HFFc6 (cell line): ENCODE results near the gene PHACTR4. TPM values are rescaled to one million over a fixed set of nuclear protein-coding genes. Genes with fewer than 3 reads are reported as not detected.
A peak's percentile ranks its signal among the peaks of the same experiment; 100 is the strongest.

ENCODE experiments used
- DNase-seq: peaks from one replicate; pipeline ENCODE4 v3.0.0-alpha.2; 2018
- H3K27ac Mint-ChIP-seq: 2 replicates; pipeline ENCODE4 v1.8.0; 2020; ENCODE audit warnings: mild to moderate bottlenecking, mixed read lengths
- H3K27me3 Mint-ChIP-seq: 2 replicates; pipeline ENCODE4 v1.8.0; 2021; ENCODE audit warnings: mild to moderate bottlenecking, moderate library complexity, mixed read lengths; ENCODE audit not compliant: insufficient read depth
- H3K36me3 Mint-ChIP-seq: 2 replicates; pipeline ENCODE4 v1.8.0; 2021; ENCODE audit warnings: low read depth, mixed read lengths
- H3K4me1 Mint-ChIP-seq: 2 replicates; pipeline ENCODE4 v1.8.0; 2020; ENCODE audit warnings: low read depth, mixed read lengths
- H3K4me3 Mint-ChIP-seq: 2 replicates; pipeline ENCODE4 v1.8.0; 2020; ENCODE audit warnings: mild to moderate bottlenecking, moderate library complexity, mixed read lengths
- H3K9me3 Mint-ChIP-seq: 2 replicates; pipeline ENCODE4 v1.8.0; 2020; ENCODE audit warnings: mild to moderate bottlenecking, mixed read lengths
- total RNA-seq, 6 experiments: library from RNA; stranded (reverse); fragmentation: NEBNext Ultra II Directional; extraction: Animal tissue kit (Norgen Biotek cat#: 25700); gene quantifications; 2 replicates in 1 of 6; 3 replicates in 5 of 6; pipeline ENCODE4 v1.2.3, GENCODE V29; 2021
- TF ChIP-seq, protein P1 (sequence below): fragments of 200-600 bp; sonication (generic); IDR thresholded peaks from 2 replicates; pipeline ENCODE4 v1.5.0; 2021; ENCODE audit warnings: antibody characterized with exemption, mild to moderate bottlenecking

The PHACTR4 gene
- total RNA-seq, 6 experiments from 2014 or later, result 19.9 to 24.4 (median 23.8) TPM

DNA sequence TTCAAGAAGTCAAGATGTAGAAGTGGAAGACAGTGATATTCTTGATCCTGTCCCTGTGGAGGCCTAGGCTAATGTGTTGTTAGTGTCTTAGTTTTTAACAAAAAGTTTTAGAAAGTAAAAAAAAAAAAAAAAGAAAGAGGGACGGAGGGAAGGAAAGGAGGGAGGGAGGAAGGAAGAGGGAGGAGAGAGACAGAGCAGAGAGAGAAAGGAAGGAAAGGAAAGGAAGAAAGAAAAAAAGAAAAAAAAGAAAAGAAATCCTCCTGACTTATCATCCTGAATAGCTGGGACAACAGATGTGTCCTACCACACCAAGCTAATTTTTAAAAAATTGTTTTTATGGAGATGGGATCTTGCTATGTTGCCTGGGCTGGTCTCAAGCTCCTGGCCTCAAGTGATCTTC, 24.6 kb downstream of the PHACTR4 start:
- H3K4me3 Mint-ChIP-seq, result no peak overlapping the region
- H3K27me3 Mint-ChIP-seq, result no peaks in the 10 kb centered on the region

DNA sequence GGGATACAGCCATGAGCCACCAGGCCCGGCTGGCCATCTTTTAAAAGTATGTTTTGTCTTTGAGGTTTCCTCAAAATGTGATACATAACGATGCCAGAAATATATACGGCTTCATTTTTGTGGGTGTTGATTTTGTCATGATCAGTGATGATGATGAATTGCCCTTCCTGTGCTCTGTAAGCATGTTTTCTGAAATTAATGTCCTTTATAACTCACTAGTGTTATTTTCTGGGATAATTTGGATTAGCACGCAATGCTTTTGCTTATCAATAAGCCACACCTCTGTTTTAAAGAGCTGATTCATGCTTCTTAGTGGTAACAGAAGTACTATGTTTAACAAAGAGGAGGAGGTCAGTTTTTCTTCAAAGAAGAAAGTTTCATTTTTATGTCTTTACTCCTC, 25.6 kb downstream of the PHACTR4 start:
- TF ChIP-seq, protein P1, sequence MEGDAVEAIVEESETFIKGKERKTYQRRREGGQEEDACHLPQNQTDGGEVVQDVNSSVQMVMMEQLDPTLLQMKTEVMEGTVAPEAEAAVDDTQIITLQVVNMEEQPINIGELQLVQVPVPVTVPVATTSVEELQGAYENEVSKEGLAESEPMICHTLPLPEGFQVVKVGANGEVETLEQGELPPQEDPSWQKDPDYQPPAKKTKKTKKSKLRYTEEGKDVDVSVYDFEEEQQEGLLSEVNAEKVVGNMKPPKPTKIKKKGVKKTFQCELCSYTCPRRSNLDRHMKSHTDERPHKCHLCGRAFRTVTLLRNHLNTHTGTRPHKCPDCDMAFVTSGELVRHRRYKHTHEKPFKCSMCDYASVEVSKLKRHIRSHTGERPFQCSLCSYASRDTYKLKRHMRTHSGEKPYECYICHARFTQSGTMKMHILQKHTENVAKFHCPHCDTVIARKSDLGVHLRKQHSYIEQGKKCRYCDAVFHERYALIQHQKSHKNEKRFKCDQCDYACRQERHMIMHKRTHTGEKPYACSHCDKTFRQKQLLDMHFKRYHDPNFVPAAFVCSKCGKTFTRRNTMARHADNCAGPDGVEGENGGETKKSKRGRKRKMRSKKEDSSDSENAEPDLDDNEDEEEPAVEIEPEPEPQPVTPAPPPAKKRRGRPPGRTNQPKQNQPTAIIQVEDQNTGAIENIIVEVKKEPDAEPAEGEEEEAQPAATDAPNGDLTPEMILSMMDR, result no peak
- no peak overlapping the region for H3K4me3 Mint-ChIP-seq

More for the DNA sequence above, 24.6 kb downstream of the PHACTR4 start:
- Mint-ChIP-seq H3K27ac (no peak overlapping the region; the same call in 1 of the 2 replicates), H3K4me1 (peaks cover 21% of the 10 kb centered on the region), H3K36me3 (peaks cover under 1% of the 10 kb centered on the region; the same call in 1 of the 2 replicates), H3K9me3 (no peaks in the 10 kb centered on the region)
- TF ChIP-seq, protein P1, result no peak
- DNase-seq, result no peak

DNA sequence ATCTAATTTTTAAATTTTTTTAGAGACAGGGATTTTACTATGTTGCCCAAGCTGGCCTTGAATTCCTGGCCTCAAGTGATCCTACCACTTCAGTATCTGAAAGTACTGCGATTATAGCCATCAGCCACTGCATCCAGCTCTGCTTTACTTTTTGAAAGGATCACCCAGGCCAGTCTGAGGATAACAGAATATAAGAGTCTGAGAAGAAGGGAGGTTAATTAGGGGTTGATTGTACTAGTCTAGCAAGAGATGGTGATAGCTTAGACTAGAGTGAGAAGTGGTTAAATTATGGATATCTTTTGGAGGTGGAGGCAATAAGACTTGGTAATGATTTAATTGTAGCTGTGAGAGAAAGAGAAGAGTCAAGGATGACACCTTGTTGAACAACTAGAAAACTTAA, 32.2 kb downstream of the PHACTR4 start:
- TF ChIP-seq, protein P1, result no peak
- no peak for DNase-seq
- Mint-ChIP-seq H3K27me3 (no peaks in the 10 kb centered on the region), H3K27ac (no peak overlapping the region), H3K36me3 (no peaks in the 10 kb centered on the region), H3K4me1 (peaks cover 11% of the 10 kb centered on the region; the same call in 1 of the 2 replicates), H3K9me3 (no peaks in the 10 kb centered on the region), H3K4me3 (no peak overlapping the region)

More for the DNA sequence above, 25.6 kb downstream of the PHACTR4 start:
- no peaks in the 10 kb centered on the region for H3K27me3 Mint-ChIP-seq
- peaks cover 26% of the 10 kb centered on the region for H3K4me1 Mint-ChIP-seq
- no peaks in the 10 kb centered on the region for H3K36me3 Mint-ChIP-seq
- no peak overlapping the region for H3K27ac Mint-ChIP-seq
- no peaks in the 10 kb centered on the region for H3K9me3 Mint-ChIP-seq
- DNase-seq, result no peak

DNA sequence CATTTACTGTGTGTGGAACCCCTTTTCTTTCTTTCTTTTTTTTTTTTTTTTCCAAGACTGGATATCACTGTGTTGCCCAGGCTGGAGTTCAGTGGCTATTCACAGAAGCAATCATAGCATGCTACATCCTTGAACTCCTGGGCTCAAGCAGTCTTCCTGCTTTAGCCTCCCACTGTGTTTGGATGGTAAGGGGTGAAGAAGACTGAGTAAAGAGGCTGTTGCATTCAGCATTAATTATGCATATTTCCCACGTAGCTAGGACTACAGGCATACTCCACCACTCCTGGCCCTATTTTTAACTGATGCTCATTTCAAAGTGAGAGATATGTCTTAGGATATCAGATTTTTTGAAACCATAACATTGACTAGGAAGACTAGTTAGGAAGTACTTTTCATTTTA, 39.5 kb downstream of the PHACTR4 start:
- TF ChIP-seq, protein P1, result no peak
- H3K36me3 Mint-ChIP-seq, result no peaks in the 10 kb centered on the region
- H3K9me3 Mint-ChIP-seq, result no peaks in the 10 kb centered on the region
- no peak for DNase-seq
- H3K4me3 Mint-ChIP-seq, result no peak overlapping the region
- H3K27me3 Mint-ChIP-seq, result no peaks in the 10 kb centered on the region
- no peak overlapping the region for H3K27ac Mint-ChIP-seq
- H3K4me1 Mint-ChIP-seq, result peaks cover 12% of the 10 kb centered on the region; the same call in 1 of the 2 replicates

DNA sequence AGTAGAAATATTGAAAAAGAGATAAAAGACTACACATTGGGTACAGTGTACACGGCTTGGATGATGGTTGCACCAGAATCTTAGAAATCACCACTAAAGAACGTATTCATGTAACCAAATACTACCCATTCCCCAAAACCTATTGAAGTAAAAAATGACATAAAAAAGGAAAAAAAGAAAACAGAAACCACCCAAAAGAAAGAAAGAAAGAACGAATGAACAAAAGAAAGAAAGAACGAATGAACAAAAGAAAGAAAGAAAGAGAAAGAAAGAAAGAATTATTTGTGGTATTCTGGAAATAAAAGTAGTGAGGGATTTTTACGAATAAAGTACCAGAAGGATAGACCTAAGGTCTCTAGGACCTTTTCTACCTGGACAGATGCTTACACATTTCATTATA, 42.1 kb downstream of the PHACTR4 start:
- H3K9me3 Mint-ChIP-seq, result no peaks in the 10 kb centered on the region
- H3K4me1 Mint-ChIP-seq, result peaks cover 10% of the 10 kb centered on the region
- no peaks in the 10 kb centered on the region for H3K27me3 Mint-ChIP-seq
- H3K4me3 Mint-ChIP-seq, result no peak overlapping the region
- TF ChIP-seq, protein P1, result no peak
- H3K27ac Mint-ChIP-seq, result no peak overlapping the region; the same call in 1 of the 2 replicates
- no peak for DNase-seq
- no peaks in the 10 kb centered on the region for H3K36me3 Mint-ChIP-seq

DNA sequence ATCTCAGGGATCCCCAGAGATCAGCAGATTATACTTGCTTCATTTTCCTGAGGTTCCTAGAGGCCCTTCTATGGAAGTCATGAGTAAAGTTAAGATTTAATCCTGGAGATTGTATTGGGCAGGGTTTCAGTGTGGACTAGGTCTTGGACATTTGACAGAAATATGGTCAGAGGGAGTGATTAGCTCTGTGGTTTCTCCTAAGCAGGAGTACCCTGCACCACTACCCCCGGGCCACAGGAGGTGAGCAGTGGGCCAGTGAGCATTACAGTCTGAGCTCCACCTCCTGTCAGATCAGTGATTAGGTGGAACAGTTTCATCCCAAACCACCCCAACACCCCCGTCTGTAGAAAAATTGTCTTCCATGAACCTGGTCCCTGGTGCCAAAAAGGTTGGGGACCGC, 43.2 kb downstream of the PHACTR4 start:
- TF ChIP-seq, protein P1, result no peak; the same call in 1 of the 2 replicates
- H3K27me3 Mint-ChIP-seq, result no peaks in the 10 kb centered on the region
- H3K36me3 Mint-ChIP-seq, result no peaks in the 10 kb centered on the region
- H3K4me3 Mint-ChIP-seq, result no peak overlapping the region
- peaks cover 21% of the 10 kb centered on the region for H3K4me1 Mint-ChIP-seq
- H3K9me3 Mint-ChIP-seq, result no peaks in the 10 kb centered on the region
- DNase-seq, result peak; percentile 13
- no peak overlapping the region for H3K27ac Mint-ChIP-seq
